ENCODE measurements around the gene GLRX5.
"Not testable (repeated sequence)": the region's sequence is repeated elsewhere in the genome, so short reads cannot be mapped to it uniquely, and the experiment has no call there.

Gene GLRX5

DNA sequence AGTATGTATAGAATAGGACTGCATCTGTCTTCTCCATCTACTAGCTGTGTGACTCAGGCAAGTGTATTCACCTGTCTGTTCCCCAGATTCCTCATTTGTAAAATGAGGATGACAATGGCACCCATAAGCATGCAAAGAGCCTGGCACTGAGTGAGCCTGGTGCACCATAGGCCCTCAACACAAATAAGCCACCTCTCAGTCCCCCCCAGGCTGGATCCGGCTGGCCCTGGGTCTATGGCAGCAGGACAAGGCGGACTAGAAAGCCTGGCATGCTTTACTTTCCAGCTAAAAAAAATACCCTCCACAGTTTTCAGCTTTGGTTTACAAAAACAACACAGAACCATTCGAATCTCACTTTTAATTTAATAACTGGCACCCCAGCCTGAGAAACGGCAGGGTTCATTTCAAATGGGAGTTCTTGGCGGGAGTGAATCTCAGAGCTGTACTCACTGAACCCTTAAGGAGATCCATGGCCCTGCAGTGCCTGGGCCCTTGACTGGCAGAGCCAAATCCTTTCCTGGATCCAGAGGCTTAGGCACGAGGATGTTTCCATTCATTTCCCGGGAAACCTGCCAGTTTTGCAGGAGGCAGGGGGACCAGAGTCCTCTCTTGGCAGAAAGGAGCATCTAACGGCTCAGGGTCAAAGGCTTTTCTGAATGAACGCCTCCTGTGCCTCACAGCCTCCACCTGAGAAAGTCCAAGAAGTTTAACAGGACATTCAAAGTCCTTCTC is 36.1 kb upstream of the GLRX5 start:
- DNase-seq (ENCODE audit: low read depth in 2 of 3, low spot score in 2 of 3): no peak

DNA sequence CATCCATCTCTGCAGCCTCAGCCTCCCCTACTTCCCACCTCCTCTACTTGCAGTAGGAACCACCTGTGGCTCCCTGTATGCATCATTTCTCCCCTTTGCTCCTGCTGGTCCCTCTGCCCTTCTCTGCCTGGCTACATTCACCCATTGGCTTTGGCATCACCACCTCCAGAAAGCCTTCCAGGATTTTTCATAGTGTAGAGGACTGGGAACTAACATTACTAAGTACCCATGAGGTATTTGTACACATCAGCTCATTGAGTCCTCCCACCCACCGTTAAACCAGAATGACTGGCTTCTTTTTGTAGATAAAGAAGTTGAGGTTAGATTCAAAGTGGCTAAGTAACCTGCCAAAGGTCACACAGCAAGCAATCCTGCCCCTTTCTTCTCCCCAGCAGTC is 35.5 kb upstream of the GLRX5 start:
- no peak for DNase-seq (ENCODE audit: low read depth in 2 of 3, low spot score in 2 of 3)

DNA sequence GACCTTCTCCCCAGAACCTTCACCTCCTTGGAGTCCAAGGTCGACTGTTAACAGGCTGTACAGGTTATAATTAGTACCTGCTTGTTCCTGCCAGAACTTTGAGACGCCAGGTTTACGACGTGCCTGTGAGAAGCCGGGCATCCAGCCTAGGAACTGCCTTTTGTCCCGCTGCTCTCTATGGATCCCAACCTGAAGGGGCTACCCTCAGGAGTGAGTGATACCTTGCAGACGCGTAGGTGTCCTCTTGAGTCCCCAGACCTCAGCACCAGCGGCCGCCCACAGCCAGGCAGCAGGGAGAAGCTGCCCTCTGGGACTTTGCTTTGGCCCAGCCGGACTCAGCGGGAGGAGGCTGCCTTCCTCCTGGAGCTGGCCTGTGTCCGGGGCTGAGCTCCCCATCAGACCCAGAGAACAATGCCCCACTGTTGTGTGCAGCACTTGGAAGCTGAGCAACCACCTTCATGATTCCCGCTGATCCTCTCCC is 34.6 kb upstream of the GLRX5 start:
- no peak for DNase-seq (ENCODE audit: low read depth in 2 of 3, low spot score in 2 of 3)

DNA sequence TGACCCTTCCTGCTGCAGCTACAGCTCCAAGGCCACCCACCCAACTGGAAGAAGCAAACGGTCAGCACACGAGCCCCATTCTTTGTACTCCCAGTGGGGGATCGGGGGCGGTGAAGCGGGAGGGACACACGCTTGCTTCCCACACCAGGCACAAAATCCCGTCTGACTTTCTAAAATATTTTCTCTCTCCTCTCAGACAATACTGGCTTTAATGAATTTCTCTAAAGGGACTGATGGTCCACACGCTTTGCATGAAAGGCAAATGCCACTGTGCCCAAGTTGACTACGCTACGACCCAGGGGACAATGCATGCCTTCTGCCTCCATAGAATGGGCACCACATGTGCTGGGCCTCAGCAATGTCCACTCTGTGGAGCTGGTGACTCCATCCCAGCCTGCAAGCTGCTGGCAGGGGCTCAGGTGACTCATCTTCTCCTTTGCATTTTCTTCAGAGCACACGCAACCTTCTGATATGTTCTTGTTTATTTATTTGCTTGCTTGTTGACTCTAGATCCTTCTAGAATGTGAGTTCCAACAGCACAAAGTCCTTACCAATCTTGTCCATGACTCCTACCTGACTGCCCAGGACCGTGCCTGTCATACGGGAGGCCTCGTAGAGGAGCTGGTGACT is 34.0 kb upstream of the GLRX5 start:
- DNase-seq (ENCODE audit: low read depth in 2 of 3, low spot score in 2 of 3): no peak

DNA sequence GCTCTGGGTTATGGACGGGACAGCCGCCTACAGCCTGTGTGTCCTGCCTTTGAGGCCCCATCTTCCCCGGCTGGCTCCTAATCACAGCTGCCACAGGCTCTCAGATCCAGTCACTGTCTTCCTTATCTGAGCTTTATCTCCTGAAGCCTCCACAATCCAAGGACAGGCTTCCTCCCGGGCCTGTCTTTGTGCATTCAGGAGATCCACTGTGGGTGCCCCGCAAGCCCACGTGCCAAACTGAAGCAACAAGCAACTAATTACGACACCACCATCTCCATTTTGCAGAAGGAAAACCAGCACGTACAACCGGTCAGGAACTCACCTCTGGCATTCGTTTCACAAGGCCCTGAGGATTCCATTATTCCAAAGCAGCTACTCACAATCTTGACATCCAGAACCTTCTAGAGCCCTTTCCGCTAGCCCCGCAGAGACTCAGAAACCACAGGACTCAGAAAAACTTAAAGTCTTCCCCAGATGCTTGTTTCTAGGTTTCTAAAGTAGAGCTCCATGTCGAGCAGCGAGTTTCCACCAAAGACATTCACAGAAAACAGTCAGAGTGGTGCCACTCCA is 32.4 kb upstream of the GLRX5 start:
- DNase-seq (ENCODE audit: low read depth in 2 of 3, low spot score in 2 of 3): no peak

- DNase-seq (ENCODE audit: low read depth in 2 of 3, low spot score in 2 of 3): no peak
These were observed 31.3 kb upstream of the GLRX5 start for GRCh38 chr14:95503365-95504134.

DNA sequence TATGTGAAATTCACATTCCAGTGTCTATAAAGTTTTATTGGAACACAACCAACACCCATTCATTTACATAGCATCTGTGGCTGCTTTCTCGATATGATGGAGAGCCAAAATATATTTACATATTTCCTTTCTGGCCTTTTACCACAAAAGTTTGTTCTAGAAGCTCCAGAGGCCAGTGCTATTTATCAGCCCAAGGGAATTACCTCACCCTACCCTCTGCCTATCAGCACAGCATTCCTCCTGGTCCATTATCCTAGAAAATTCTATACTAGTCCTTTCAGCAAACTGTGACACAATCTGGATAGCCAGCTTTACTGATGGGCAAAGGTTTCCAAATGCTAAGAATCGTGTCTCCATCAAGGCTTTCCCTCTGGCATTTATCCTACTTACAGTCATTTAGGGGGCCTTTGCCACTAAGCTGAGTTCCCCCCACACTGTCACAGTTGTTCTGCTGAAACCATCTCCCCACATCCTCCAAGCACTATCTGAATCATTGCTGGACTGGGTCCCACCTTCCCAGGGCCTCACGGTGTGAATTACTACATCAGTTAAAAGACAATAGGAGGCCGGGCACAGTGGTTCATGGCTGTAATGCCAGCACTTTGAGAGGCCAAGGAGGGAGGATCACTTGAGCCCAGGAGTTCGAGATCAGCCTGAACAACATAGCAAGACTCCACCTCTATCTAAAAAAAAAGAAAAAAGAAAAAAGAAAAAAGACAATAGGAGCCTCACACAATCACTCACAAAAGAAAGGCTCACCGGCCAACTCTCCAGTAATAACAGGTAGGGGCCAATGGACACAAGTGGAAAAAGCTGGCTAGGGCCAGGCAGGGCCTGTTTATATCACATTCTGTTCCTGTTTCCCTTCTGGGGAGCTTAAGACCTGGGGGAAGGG is 30.5 kb upstream of the GLRX5 start:
- DNase-seq (ENCODE audit: low read depth in 2 of 3, low spot score in 2 of 3): no peak

DNA sequence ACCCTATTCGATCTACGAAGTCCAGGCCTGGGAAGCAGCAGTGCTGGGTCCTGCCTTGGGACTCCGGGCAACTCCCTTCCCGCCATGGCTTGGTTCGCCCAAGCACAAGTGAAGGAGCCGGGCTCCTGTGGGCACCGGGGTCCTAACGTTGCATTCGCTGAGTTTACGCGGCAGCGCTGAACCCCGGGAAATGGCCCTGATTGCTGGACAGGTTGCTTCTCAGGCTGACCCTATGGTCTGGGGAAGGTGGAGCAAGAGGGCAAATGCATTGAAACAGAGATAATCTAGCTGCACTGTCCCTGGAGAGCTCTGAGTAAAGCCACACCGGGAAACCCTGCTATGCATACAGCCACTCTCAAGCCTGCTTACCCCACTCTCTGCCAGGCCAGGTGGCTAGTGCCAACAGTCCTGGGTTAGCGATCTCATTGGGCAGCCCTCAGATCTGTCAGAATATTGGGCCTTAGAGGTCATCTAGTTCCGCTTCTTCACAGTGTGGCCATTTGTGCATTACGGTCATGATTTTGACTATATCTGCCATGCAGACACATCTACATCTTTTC is 29.7 kb upstream of the GLRX5 start:
- no peak for DNase-seq (ENCODE audit: low read depth in 2 of 3, low spot score in 2 of 3)

DNA sequence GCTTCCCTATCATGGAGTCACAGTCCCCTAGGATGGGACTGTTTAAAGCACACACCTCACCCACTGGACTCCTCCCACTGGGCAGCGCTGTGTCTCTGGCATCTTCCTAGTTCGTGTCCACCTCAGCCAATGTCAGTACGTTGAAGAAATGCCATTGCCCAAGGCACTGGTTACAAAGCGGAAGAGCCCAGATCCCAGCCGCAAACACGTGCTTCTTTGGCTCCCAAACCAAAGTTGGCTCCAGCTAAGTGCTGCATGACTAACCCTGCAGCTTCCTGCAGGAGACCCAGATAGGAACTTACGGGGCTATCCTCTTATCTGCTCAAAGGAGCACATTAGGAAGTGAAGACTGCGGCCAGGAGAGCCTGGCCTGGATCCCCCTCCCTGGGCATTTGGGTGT is 27.7 kb upstream of the GLRX5 start:
- no peak for DNase-seq (ENCODE audit: low read depth in 2 of 3, low spot score in 2 of 3)

DNA sequence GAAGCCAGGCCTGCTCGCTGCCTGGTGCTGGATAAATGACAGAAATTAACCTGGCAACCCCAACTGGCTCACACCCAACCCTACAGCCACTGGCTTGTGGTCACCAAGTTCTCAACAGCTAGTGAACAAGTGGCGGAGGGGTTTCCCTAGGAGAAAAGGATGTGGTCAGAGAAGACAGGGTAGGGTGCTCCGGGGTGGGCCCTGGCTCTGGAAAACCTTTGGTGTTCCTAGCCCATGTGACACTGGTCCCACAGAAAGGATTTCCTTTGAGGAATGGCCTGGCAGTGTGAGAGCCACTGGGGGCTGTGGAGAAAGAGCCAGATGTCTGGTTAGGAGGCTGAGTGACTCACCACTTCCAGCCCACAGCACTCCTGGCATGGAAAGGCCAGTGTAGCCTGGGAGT is 27.1 kb upstream of the GLRX5 start:
- DNase-seq (ENCODE audit: low read depth in 2 of 3, low spot score in 2 of 3): no peak

- DNase-seq (ENCODE audit: low read depth in 2 of 3, low spot score in 2 of 3): no peak
These were observed 26.5 kb upstream of the GLRX5 start for GRCh38 chr14:95508377-95508776.

GRCh38 chr14:95509495-95509894 is 25.4 kb upstream of the GLRX5 start:
- no peak for DNase-seq (ENCODE audit: low read depth in 2 of 3, low spot score in 2 of 3)

DNA sequence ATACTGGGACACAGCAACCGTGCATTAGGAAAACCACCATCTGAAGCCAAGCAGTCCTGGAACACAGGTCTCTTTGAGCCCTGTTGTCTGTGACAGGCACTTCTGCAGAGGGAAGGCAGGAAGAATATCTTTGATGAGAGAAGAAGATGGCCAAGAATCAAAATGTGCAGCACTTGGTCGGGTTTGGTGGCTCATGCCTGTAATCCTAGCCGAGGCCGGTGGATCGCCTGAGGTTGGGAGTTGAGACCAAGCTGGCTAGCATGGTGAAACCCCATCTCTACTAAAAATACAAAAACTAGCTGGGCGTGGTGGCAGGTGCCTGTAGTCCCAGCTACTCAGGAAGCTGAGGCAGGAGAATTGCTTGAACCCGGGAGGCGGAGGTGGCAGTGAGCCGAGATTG is 24.5 kb upstream of the GLRX5 start:
- DNase-seq (ENCODE audit: low read depth in 2 of 3, low spot score in 2 of 3): not testable (repeated sequence)

DNA sequence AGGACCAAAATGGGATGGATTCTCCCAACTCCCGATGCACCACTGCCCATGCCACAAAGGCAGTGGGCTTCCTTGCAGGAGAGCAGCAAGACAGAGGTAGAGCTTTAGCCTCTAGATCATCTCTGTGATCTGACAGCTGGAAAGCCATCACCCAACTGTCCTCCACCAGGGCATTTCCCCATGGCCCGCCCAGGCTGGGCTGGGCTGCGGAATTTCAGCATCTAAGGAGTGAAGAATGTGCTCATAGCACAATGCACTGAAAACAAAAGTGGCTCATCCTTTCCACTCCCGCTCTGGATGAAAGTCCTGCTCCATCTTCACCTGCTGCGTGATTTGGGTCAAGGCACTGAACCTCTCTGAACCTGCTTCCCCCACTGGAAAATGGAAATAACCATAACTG is 24.0 kb upstream of the GLRX5 start:
- no peak for DNase-seq (ENCODE audit: low read depth in 2 of 3, low spot score in 2 of 3)

- DNase-seq (ENCODE audit: low read depth in 2 of 3, low spot score in 2 of 3): no peak
These were observed 23.2 kb upstream of the GLRX5 start for GRCh38 chr14:95511687-95512086.

DNA sequence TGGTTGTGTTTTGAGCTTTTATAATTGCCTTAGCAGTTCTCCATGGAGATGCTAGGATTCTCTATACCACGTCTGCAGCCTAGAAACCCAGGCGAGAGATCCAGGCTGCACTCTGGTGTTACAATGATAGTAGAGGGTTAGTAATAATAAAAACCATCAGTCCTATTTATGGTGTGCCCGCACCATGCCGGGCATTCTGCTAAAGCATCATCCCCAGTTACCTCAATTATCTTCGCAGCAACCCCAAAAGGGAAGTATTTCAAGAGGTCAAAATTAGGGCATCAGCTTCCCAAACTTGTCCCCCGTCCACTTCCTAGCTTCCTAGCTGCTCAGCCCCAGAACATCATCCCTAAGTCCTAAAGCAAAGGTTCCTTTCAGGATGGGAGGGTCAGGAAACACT is 21.6 kb upstream of the GLRX5 start:
- no peak for DNase-seq (ENCODE audit: low read depth in 2 of 3, low spot score in 2 of 3)

DNA sequence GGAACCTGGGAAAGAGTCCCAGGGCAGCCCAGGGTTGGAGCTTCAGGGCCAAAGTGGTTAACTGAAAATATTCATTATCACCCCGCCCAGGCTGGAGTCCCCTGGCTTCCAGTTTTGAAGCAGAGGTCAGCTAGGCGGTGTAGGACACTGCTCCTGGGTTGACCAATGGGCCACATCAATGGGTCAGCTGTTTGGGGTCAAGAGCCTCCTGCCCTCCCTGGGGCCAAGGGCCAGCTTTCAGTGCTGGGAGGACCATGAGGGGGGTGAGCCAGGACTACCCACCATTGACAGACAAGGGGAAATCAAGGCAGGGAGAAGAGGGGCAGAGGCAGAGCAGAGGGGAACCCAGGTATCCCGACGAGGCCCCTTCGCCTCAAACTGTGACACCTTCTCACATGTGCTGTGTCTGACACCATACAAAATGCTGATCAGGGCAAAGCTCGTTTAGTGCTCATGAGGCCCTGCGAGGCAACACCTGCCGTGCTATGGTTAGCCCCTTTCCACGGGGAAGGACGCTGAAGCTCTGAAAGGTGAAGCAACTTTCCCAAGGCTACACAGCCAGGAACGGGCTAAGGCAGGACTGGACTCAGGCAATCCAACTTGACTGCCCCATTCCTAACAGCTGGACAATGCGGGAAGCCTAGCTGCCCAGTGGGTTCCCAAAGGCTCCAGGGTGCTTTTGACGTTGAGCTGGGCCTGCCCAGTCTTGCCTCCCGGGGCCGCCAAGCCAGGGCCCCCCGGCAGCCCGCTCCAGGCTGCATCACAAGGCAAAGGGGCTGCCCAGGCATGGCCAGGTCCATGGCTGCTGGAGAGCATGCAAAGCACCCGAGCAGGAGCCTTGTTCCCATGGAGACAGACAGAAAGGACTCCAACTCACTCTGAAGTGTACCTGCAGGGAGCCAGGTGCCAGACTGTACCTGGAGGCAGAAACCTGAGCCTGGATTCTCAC is 20.4 kb upstream of the GLRX5 start:
- no peak for DNase-seq (ENCODE audit: low read depth in 2 of 3, low spot score in 2 of 3)

DNA sequence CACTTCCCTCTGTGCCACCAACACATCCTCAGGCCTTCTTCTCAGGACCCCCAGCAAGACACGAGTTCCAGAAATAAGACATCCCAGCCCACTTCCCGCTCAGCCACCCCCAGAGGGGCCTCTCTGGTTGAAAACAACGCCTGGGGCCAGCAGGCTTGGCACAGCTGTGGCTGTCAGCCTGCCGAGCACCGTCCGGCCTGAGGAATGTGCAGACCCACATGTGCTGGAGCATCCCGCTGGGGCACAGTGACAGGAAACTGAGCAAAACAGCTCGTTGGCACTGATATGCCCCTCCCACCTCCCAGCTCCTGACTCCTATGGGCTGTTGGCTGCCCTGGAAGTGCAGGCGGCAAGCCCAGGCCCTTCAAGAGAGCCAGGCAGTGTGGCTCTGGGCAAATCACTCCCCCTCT is 19.8 kb upstream of the GLRX5 start:
- DNase-seq (ENCODE audit: low read depth in 2 of 3, low spot score in 2 of 3): no peak

All from activated CD8-positive, alpha-beta memory T cell treated with anti-CD3 and anti-CD28 coated beads for 48 hours (primary cell).